ENCODE measurements around the gene KPTN. TPM values are rescaled to one million over a fixed set of nuclear protein-coding genes. Genes with fewer than 3 reads are reported as not detected.

KPTN gene
- total and polyA plus RNA-seq, 7 donors: 3.8 to 21.5 (median 8.2) TPM

DNA sequence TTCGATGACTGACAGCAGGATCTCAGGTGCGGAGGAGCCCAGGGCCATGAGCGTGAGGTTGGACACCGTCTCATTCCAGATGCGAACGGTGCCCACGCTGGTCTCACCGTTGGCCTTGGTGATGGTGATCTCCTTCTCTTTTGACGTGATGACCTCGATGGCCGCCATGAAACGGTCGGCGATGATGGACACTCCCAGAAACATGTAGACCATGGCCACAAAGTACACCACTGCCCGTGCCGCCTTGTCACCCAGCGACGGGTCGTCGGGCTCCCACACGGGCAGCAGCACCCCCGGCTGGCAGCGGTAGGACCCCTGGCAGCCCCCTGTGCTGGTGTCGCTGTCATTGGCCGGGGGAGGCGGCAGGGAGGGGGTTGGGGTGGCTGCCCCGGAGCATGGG is 18.1 kb downstream of the KPTN start:
- DNase-seq (peak in 1 of 2 donors; percentile 32), ATAC-seq (no peak)
- intact Hi-C loops (cut with DNase I): no loop called here
- 80 to 84% (median 81%) methylated on average over 24 to 27 of the region's 27 CpGs for WGBS, 3 donors
- no peaks in the 10 kb centered on the region for H3K36me3 ChIP-seq (ENCODE audit: insufficient read depth in 1 of 2, low read depth in 1 of 2)
- H3K27ac ChIP-seq: no peak overlapping the region
- TF ChIP-seq, protein P1, sequence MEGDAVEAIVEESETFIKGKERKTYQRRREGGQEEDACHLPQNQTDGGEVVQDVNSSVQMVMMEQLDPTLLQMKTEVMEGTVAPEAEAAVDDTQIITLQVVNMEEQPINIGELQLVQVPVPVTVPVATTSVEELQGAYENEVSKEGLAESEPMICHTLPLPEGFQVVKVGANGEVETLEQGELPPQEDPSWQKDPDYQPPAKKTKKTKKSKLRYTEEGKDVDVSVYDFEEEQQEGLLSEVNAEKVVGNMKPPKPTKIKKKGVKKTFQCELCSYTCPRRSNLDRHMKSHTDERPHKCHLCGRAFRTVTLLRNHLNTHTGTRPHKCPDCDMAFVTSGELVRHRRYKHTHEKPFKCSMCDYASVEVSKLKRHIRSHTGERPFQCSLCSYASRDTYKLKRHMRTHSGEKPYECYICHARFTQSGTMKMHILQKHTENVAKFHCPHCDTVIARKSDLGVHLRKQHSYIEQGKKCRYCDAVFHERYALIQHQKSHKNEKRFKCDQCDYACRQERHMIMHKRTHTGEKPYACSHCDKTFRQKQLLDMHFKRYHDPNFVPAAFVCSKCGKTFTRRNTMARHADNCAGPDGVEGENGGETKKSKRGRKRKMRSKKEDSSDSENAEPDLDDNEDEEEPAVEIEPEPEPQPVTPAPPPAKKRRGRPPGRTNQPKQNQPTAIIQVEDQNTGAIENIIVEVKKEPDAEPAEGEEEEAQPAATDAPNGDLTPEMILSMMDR (IDR thresholded peaks at IDR 0.05): no peak
- H3K9me3 ChIP-seq: no peaks in the 10 kb centered on the region
- peaks cover 0 to 48% (median 13%) of the 10 kb centered on the region in 3 donors for H3K27me3 ChIP-seq (ENCODE audit: insufficient read depth in 3 of 3, low read length in 2 of 3)
- no peak overlapping the region for H3K4me3 ChIP-seq
- H3K4me1 ChIP-seq: no peaks in the 10 kb centered on the region

DNA sequence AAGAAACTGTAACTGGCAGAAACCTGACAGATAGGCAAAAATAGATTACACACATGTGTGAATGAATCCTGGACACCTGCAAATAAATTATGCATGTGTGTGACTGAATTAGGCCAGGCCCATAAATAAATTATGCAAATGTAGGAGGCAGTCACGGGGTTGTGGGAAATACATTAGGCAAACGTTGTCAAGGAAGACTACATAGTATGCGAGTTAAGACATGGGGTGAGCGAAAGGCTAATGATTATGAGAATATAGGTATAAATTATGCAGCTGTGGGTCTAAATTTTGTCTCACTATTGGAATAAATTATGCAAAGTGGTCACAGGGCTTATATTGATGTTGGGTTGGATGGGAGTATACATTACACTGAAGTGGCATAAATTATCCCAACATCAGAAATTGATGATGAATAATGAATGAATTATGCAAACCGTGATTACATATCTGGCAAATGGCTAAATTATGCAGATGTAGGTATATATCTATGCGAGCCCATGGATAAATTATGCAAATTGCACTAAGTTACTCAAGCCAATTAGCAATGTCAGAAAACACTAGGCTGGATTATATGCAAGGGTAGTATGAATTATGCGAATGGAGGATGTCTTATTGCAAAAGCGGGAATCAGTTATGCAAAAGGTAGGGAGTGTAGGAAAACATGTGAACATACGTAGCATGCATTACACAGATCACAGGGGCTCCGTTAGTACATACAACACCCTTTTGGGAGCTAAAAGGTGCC is 19.2 kb downstream of the KPTN start:
- H3K4me1 ChIP-seq: no peaks in the 10 kb centered on the region
- H3K9me3 ChIP-seq: no peaks in the 10 kb centered on the region
- no peak overlapping the region for H3K27ac ChIP-seq
- H3K4me3 ChIP-seq: no peak overlapping the region
- ATAC-seq: no peak
- H3K27me3 ChIP-seq (ENCODE audit: insufficient read depth in 3 of 3, low read length in 2 of 3): peaks cover 0 to 56% (median 10%) of the 10 kb centered on the region in 3 donors
- TF ChIP-seq, protein P1 (IDR thresholded peaks at IDR 0.05): no peak
- H3K36me3 ChIP-seq (ENCODE audit: insufficient read depth in 1 of 2, low read depth in 1 of 2): no peaks in the 10 kb centered on the region
- intact Hi-C loops (cut with DNase I): no loop called here
- WGBS, 3 donors: 64 to 66% (median 64%) methylated on average over 10 of the region's 10 CpGs
- DNase-seq: no peak

DNA sequence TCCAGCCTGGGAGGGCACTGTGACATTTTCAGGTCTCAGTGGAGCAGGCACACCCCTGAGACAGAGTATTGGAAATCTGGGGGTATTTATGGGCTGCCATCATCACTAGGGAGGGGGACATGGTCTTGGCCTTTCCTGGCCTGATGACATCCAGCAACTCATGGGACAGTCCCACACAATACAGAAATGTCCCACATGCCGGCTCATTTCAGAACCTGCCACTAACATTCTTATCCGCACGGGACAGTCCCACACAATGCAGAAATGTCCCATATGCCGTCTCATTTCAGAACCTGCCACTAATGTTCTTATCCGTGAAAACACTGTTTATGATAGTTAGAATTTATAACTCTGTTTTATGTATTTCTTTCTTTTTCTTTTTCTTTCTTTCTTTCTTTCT is 22.1 kb downstream of the KPTN start:
- TF ChIP-seq, protein P1 (IDR thresholded peaks at IDR 0.05): no peak
- intact Hi-C loops (cut with DNase I): no loop called here
- Histone ChIP-seq H3K36me3 (ENCODE audit: insufficient read depth in 1 of 2, low read depth in 1 of 2) (no peaks in the 10 kb centered on the region), H3K4me3 (no peak overlapping the region), H3K27me3 (ENCODE audit: insufficient read depth in 3 of 3, low read length in 2 of 3) (peaks cover 0 to 63% (median 18%) of the 10 kb centered on the region in 3 donors), H3K4me1 (no peaks in the 10 kb centered on the region), H3K9me3 (no peaks in the 10 kb centered on the region), H3K27ac (no peak overlapping the region)
- 75 to 80% (median 76%) methylated on average over 5 of the region's 5 CpGs for WGBS, 3 donors
- DNase-seq (no peak), ATAC-seq (no peak)

DNA sequence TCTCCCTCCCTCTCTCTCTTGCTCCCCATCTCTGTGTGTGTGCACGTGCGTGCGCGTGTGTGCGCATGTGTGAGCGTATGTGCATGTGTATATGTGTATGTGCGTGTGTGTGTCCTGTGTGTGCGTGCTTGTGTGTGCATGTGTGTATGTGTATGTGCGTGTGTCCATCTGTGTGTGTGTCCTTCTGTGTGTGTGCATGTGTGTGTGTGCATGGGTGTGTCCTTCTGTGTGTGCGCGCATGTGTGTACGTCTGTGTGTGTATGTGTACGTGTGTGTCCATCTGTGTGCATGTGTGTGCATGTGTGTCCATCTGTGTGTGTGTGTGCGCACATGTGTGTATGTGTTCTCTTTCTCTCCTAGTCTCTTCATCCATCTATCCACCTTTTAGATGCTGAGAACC is 24.5 kb downstream of the KPTN start:
- no peak for ATAC-seq
- Histone ChIP-seq H3K4me3 (no peak overlapping the region), H3K36me3 (ENCODE audit: insufficient read depth in 1 of 2, low read depth in 1 of 2) (no peaks in the 10 kb centered on the region), H3K9me3 (peaks cover 8% of the 10 kb centered on the region), H3K4me1 (no peaks in the 10 kb centered on the region), H3K27me3 (ENCODE audit: insufficient read depth in 3 of 3, low read length in 2 of 3) (peaks cover 0 to 73% (median 27%) of the 10 kb centered on the region in 3 donors), H3K27ac (no peak overlapping the region)
- TF ChIP-seq, protein P1 (IDR thresholded peaks at IDR 0.05): no peak
- no peak for DNase-seq
- WGBS, 3 donors: 85 to 88% (median 87%) methylated on average over 14 of the region's 14 CpGs
- intact Hi-C loops (cut with DNase I): no loop called here

DNA sequence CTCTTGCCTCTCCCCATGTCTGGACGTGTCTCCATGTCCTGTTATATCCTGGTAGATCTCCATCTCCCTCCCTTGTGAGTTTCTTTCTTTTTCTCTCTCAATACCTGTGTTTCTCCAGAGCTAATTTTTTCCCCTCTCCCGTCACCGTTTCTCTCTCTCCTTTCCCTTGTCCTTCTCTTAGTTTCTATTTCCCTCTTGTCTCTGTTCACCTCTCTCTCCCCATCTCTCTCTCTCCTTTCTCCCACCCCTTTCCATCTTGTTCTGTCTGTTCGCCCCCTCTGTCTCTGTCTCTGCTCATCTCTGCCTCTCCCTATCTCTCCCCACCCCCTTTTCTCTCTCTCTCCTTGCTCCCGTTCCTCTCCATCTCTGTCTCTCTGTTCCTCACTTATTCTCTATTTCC is 25.3 kb downstream of the KPTN start:
- Histone ChIP-seq H3K27me3 (ENCODE audit: insufficient read depth in 3 of 3, low read length in 2 of 3) (peaks cover 0 to 73% (median 27%) of the 10 kb centered on the region in 3 donors), H3K9me3 (peaks cover 8% of the 10 kb centered on the region), H3K36me3 (ENCODE audit: insufficient read depth in 1 of 2, low read depth in 1 of 2) (no peaks in the 10 kb centered on the region), H3K4me1 (no peaks in the 10 kb centered on the region), H3K27ac (no peak overlapping the region), H3K4me3 (no peak overlapping the region)
- DNase-seq (no peak), ATAC-seq (no peak)
- intact Hi-C loops (cut with DNase I): no loop called here
- WGBS, 3 donors: 23 to 28% (median 24%) methylated on average over 5 of the region's 5 CpGs
- TF ChIP-seq, protein P1 (IDR thresholded peaks at IDR 0.05): no peak
